GM19025 (cell line): Measurements from ENCODE around the gene PAFAH1B1.
"Not testable (repeated sequence)": the region's sequence is repeated elsewhere in the genome, so short reads cannot be mapped to it uniquely, and the experiment has no call there.

Source experiments
- ATAC-seq: cut with Tn5 transposase; IDR thresholded peaks from one replicate; pipeline ENCODE4 v1.9.1; 2021; ENCODE audit warnings: mild to moderate bottlenecking, low read depth, moderate library complexity; ENCODE audit not compliant: unreplicated experiment

PAFAH1B1 gene

GRCh38 chr17:2631211-2631610, 37.8 kb downstream of the PAFAH1B1 start:
- no peak for ATAC-seq

- no peak for ATAC-seq
These were observed 41.0 kb downstream of the PAFAH1B1 start for GRCh38 chr17:2634361-2634960.

- no peak for ATAC-seq
These were observed 41.8 kb downstream of the PAFAH1B1 start for GRCh38 chr17:2635241-2635640.

GRCh38 chr17:2635675-2636074, 42.2 kb downstream of the PAFAH1B1 start:
- ATAC-seq, result no peak

- no peak for ATAC-seq
These were observed 42.9 kb downstream of the PAFAH1B1 start for GRCh38 chr17:2636169-2636930.

- no peak for ATAC-seq
These were observed 44.0 kb downstream of the PAFAH1B1 start for GRCh38 chr17:2637422-2637821.

- ATAC-seq, result no peak
These were observed 51.5 kb downstream of the PAFAH1B1 start for GRCh38 chr17:2644971-2645370.

- ATAC-seq, result no peak
These were observed 54.5 kb downstream of the PAFAH1B1 start for GRCh38 chr17:2647957-2648356.

GRCh38 chr17:2649191-2649590, 55.7 kb downstream of the PAFAH1B1 start:
- no peak for ATAC-seq

- not testable (repeated sequence) for ATAC-seq
These were observed 59.5 kb downstream of the PAFAH1B1 start for GRCh38 chr17:2652911-2653310.

GRCh38 chr17:2655546-2655945, 62.1 kb downstream of the PAFAH1B1 start:
- ATAC-seq, result no peak

GRCh38 chr17:2656283-2656682, 62.8 kb downstream of the PAFAH1B1 start:
- ATAC-seq, result no peak

GRCh38 chr17:2659337-2659736, 65.9 kb downstream of the PAFAH1B1 start:
- not testable (repeated sequence) for ATAC-seq

GRCh38 chr17:2660410-2660809, 67.0 kb downstream of the PAFAH1B1 start:
- not testable (repeated sequence) for ATAC-seq

GRCh38 chr17:2672026-2672425, 78.6 kb downstream of the PAFAH1B1 start:
- no peak for ATAC-seq

GRCh38 chr17:2679247-2679646, 85.8 kb downstream of the PAFAH1B1 start:
- ATAC-seq, result not testable (repeated sequence)

GRCh38 chr17:2680961-2681360, 87.5 kb downstream of the PAFAH1B1 start:
- no peak for ATAC-seq

- no peak for ATAC-seq
These were observed 88.2 kb downstream of the PAFAH1B1 start for GRCh38 chr17:2681650-2682049.

- ATAC-seq, result no peak
These were observed 88.9 kb downstream of the PAFAH1B1 start for GRCh38 chr17:2682176-2682938.

- no peak for ATAC-seq
These were observed 90.5 kb downstream of the PAFAH1B1 start for GRCh38 chr17:2683912-2684311.

GRCh38 chr17:2684549-2684948, 91.1 kb downstream of the PAFAH1B1 start:
- no peak for ATAC-seq
